Measurements from ENCODE around the gene SKIC8. TPM values are rescaled to one million over a fixed set of nuclear protein-coding genes. Genes with fewer than 3 reads are reported as not detected.

Gene SKIC8
- total and polyA plus RNA-seq, 2 of the 13 experiments (the other 11 are each of a cell fraction or from before 2014, with no cell fraction given): 69.5 to 70.6 TPM

DNA sequence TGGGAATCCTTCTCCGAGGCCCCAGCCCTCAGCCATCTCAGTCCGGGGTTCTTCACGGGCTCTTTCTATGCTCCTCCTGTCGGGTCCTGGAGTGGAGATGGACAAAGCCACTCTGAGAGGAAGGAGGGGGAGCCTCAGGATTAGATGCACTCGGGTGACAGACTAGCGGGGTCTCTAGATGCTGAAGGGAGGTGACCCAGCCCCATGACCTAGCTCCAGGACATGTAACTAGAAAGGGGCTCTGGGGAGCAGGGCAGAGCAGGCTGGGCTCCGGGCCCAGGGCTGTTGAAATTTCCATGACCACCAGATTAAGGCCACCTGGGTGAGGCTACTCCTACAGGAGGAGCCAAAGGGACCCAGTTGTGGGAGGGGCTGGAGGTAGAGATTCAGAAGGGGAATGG lies 14.8 kb upstream of the SKIC8 start:
- 6% methylated on average over 5 of the region's 7 CpGs for WGBS (ENCODE audit: low lambda C conversion rate)
- DNase-seq (ENCODE audit: low spot score): no peak
- no peak for ATAC-seq
- no peak overlapping the region for H2AFZ ChIP-seq (ENCODE audit: low read length)
- no peaks in the 10 kb centered on the region for H3K79me2 ChIP-seq (ENCODE audit: insufficient read depth, low read length)
- in situ Hi-C loops (cut with HindIII; ENCODE audit: extremely low pct_ligation_motif_present, low pct_unique_long_range_greater_than_20kb) (loop anchor here (5.0 kb wide), 1 partner anchor 108 kb away; no protein-coding TSS in a partner anchor), intact Hi-C loops (cut with micrococcal nuclease; ENCODE audit: unreplicated experiment) (no loop called here)
- no peak overlapping the region for H3K4me2 ChIP-seq (ENCODE audit: low read depth, low read length)
- no peak overlapping the region for H3K27ac ChIP-seq (ENCODE audit: extremely low read length, insufficient read depth, low read length)
- H3K4me1 ChIP-seq (ENCODE audit: insufficient read depth, low read length): no peaks in the 10 kb centered on the region
- CTCF ChIA-PET (ENCODE audit: low intra/inter-chr PET ratio, low total read pairs): no interaction called here
- no peak overlapping the region for H3K9ac ChIP-seq (ENCODE audit: insufficient read depth, low read depth, low read length)
- H3K27me3 ChIP-seq (ENCODE audit: control insufficient read depth in 1 of 2, insufficient read depth in 2 of 2, low read length in 2 of 2): peaks cover 2 to 39% of the 10 kb centered on the region in 2 experiments; a peak in 4 of 5 replicates
- no peak for FAIRE-seq
- no peaks in the 10 kb centered on the region for H4K20me1 ChIP-seq (ENCODE audit: insufficient read depth, low read length)
- no peak overlapping the region for H3K4me3 ChIP-seq (replicated peaks in 1 of 3; ENCODE audit: insufficient read depth in 1 of 3, low read depth in 2 of 3, low read length in 3 of 3)
- H3K36me3 ChIP-seq (replicated peaks in 1 of 2; ENCODE audit: control insufficient read depth in 1 of 2, insufficient read depth in 2 of 2, low read length in 2 of 2): no peaks in the 10 kb centered on the region
- TF ChIP-seq, protein P1, sequence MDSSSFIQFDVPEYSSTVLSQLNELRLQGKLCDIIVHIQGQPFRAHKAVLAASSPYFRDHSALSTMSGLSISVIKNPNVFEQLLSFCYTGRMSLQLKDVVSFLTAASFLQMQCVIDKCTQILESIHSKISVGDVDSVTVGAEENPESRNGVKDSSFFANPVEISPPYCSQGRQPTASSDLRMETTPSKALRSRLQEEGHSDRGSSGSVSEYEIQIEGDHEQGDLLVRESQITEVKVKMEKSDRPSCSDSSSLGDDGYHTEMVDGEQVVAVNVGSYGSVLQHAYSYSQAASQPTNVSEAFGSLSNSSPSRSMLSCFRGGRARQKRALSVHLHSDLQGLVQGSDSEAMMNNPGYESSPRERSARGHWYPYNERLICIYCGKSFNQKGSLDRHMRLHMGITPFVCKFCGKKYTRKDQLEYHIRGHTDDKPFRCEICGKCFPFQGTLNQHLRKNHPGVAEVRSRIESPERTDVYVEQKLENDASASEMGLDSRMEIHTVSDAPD (CRISPR knock-in tag; IDR thresholded peaks at IDR 0.05): no peak
- TF ChIP-seq ZNF720 (CRISPR knock-in tag; IDR thresholded peaks at IDR 0.05): no peak
- TF ChIP-seq CBX5 (CRISPR knock-in tag; IDR thresholded peaks at IDR 0.05; ENCODE audit: borderline replicate concordance): no peak
- TF ChIP-seq ZNF382 (CRISPR knock-in tag; IDR thresholded peaks at IDR 0.05; ENCODE audit: borderline replicate concordance): no peak
- TF ChIP-seq, protein P2, sequence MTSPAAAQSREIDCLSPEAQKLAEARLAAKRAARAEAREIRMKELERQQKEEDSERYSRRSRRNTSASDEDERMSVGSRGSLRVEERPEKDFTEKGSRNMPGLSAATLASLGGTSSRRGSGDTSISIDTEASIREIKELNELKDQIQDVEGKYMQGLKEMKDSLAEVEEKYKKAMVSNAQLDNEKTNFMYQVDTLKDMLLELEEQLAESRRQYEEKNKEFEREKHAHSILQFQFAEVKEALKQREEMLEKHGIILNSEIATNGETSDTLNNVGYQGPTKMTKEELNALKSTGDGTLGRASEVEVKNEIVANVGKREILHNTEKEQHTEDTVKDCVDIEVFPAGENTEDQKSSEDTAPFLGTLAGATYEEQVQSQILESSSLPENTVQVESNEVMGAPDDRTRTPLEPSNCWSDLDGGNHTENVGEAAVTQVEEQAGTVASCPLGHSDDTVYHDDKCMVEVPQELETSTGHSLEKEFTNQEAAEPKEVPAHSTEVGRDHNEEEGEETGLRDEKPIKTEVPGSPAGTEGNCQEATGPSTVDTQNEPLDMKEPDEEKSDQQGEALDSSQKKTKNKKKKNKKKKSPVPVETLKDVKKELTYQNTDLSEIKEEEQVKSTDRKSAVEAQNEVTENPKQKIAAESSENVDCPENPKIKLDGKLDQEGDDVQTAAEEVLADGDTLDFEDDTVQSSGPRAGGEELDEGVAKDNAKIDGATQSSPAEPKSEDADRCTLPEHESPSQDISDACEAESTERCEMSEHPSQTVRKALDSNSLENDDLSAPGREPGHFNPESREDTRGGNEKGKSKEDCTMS (CRISPR knock-in tag; conservative IDR thresholded peaks at IDR 0.05): no peak
- TF ChIP-seq, protein P3, sequence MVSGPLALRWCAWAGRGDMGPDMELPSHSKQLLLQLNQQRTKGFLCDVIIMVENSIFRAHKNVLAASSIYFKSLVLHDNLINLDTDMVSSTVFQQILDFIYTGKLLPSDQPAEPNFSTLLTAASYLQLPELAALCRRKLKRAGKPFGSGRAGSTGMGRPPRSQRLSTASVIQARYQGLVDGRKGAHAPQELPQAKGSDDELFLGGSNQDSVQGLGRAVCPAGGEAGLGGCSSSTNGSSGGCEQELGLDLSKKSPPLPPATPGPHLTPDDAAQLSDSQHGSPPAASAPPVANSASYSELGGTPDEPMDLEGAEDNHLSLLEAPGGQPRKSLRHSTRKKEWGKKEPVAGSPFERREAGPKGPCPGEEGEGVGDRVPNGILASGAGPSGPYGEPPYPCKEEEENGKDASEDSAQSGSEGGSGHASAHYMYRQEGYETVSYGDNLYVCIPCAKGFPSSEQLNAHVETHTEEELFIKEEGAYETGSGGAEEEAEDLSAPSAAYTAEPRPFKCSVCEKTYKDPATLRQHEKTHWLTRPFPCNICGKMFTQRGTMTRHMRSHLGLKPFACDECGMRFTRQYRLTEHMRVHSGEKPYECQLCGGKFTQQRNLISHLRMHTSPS (CRISPR knock-in tag; IDR thresholded peaks at IDR 0.05; ENCODE audit: low read depth): no peak
- TF ChIP-seq HDAC1 (CRISPR knock-in tag; IDR thresholded peaks at IDR 0.05): no peak
- no peak for TF ChIP-seq JDP2 (CRISPR knock-in tag; IDR thresholded peaks at IDR 0.05; ENCODE audit: borderline replicate concordance)
- no peak for TF ChIP-seq SOX6 (IDR thresholded peaks at IDR 0.05)
- no peak for TF ChIP-seq SOX6 (CRISPR knock-in tag; IDR thresholded peaks at IDR 0.05)
- TF ChIP-seq ZNF589 (CRISPR knock-in tag; conservative IDR thresholded peaks at IDR 0.05): no peak
- POLR2A ChIA-PET: interaction anchor here (0.6 kb wide), 1 partner anchor 123 kb away, joined by 4 read pairs; the partner anchor contains the start of gene IREB2
- H3K9me3 ChIP-seq (ENCODE audit: low read length): no peaks in the 10 kb centered on the region
- no TSS peak for BruUV-seq (replicated peaks)
